GM18505 (cell line): ENCODE data around the gene TIPRL.
A peak's percentile ranks its signal among the peaks of the same experiment; 100 is the strongest.
"Not testable (repeated sequence)": the region's sequence is repeated elsewhere in the genome, so short reads cannot be mapped to it uniquely, and the experiment has no call there.

Source experiments
- ATAC-seq: cut with Tn5 transposase; IDR thresholded peaks from one replicate; pipeline ENCODE4 v1.9.1; 2021; ENCODE audit not compliant: unreplicated experiment
- POLR2A ChIP-seq: IDR thresholded peaks from 4 replicates; pipeline ENCODE4 v1.6.1; 2011; ENCODE audit warnings: borderline replicate concordance; ENCODE audit not compliant: insufficient read depth, insufficient read length; ENCODE audit errors: extremely low read depth

Gene TIPRL

DNA sequence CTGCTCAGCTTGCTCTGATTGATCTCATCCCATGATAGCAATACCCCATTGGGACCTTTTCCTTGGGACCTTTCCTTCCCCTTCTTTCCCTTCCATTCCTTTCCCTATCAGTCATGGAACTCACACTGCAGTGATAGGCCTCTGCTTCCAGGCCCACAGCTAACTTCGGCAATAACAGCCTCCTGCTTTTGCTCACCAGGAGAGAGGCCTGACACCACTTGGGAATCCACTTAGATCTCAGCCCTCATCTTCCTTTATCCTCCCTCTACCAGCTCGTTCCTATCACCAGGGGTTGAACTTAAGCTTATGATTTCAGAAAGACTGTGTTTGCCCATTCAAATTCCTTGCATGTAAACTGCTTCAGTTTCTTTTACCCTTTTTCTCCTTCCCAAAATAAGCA is 11.0 kb upstream of the TIPRL start:
- no peak for ATAC-seq
- TF ChIP-seq POLR2A = no peak

DNA sequence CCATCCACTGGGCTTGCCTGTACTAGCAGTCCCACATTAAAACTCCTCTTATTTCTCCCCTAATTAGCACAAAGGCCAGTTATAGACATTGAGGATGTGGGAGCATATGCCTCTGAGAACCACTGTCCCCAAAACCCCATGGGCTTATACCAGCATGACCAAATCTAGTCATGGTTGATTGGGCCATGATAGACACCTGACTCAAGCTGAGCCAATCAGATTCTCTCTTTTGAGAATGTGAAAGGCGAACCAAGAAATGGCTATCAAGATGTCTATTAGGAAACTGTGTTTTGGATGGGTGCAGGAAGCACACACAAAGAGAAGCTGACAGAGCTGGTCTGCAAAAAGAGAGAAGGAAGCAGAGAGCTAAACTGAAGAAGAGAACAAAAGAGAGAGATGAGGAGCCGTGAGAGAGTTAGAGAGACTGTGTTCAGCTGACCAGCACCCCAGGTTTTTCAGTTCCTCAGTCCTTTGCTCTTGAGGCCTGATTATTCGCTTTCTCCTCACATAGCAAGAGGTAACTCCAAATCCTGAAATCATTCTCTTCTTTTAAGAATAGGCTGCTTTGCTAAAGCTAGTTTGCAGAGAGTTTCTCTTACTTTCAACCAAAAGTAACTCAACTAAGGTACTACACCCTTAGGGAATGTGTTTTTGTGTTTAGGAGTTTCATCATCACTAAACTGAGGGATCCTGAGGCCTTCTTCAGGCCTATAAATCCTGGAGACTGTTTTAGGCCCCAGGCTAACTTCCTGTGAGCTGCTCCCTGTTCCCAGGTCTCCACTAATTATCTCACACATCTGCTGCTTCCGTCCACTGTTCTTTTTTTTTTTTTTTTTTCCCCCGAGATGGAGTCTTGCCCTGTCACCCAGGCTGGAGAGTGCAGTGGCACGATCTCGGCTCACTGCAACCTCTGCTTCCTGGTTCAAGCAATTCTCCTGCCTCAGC is 7.9 kb upstream of the TIPRL start:
- TF ChIP-seq POLR2A = no peak
- no peak for ATAC-seq

DNA sequence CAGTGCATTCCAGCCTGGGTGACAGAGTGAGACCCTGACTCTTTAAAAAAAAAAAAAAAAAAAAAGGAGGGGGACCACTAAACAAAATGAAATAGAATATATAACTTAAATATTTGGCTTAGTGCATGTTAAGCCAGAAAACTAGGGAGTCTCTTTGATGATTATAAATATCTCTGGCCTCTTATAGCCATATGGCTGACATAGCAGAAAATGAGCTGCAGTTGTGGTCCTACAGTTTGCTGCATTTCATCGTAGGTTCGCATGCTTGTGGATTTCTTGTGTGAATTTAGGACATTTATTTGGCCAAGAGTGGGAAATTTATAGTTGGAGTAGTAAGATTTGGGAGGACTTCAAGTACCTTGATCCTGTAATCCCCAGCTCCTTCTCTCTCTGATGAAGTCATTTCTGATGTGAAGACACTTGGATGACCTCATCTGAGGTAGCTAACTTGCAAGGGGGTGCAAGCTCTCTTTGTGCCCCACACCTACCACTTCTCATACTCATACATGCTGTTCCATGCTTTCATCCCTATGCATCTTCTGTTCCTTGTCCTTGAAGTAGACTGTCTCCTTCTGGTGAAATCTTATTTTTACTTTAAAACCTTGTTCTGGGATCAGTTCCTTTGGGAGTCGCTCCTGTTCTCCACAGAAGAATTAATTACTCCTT is 6.4 kb upstream of the TIPRL start:
- no peak for TF ChIP-seq POLR2A

DNA sequence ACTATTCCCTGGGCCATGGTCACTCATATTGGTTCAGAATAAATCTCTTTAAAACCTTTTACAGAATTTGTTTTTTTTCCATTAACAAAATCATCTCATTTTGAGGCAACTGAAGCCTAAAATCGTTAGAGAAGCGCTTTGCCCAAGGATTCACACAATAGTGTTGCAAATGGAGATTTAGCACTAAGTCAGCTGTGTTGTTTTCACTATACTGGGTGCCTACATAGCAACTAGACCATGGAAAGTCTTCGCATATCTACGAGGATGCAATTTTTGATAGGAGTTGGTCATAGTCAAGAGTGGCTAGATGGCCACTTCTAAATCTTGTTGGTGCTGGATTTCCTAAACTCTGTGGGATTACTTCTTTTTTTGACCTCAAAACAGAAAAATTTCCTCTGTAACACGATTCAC is 530 bp upstream of the TIPRL start:
- no peak for ATAC-seq
- TF ChIP-seq POLR2A = no peak

More for the DNA sequence above, 6.4 kb upstream of the TIPRL start:
- ATAC-seq = no peak

DNA sequence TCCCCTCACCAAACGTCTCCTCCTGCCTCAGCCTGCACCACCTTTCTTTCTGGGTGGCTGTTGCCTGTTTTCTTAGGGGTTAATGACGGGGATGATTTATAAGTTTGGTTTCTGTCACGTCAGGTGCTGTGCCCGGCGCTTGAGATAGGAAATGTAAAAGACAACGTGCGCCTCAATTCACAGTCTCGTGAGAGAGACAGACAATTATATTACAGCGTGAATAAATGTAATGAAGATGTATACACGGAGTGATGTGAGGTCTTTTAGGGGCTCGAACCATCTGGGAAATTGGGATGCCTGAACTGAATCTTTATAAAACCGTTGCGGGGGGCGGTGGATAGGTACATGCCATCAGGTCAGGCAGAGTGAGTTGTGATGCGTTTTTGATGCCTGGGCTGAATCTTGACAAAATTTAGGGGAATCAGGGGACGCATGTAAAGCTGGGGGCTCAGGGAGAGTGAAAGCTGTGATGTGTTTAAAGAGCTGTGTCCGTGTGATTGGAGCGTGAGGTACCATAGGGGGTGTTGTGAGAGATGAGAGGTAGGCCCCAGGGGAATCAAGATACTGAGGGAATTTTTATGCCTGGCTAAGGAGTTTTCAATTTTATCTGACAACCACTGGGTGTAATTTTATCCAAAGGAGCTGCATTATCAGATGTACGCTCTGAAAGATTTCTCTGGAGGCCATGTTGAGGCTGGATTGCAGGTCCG is 831 bp downstream of the TIPRL start:
- ATAC-seq = peak; percentile 4
- no peak for TF ChIP-seq POLR2A

DNA sequence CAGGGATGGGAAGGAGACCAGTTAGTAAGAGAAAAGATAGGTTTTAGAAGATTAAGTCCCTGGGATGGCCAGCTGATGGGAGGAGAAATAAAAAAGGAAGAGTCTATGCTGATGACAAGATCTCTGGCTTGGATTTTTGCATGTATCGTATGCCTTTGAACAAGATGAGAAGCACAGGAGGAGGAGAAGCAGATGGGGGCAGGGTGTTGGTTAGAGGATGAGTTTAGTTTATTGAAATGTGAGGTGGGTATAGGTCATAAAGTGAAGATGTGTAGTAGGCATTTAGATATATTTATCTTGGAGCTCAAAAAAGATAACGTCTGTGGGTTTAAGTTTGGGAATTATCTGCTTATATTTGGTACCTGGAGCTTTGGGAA is 1.4 kb downstream of the TIPRL start:
- ATAC-seq = no peak
- TF ChIP-seq POLR2A = no peak

DNA sequence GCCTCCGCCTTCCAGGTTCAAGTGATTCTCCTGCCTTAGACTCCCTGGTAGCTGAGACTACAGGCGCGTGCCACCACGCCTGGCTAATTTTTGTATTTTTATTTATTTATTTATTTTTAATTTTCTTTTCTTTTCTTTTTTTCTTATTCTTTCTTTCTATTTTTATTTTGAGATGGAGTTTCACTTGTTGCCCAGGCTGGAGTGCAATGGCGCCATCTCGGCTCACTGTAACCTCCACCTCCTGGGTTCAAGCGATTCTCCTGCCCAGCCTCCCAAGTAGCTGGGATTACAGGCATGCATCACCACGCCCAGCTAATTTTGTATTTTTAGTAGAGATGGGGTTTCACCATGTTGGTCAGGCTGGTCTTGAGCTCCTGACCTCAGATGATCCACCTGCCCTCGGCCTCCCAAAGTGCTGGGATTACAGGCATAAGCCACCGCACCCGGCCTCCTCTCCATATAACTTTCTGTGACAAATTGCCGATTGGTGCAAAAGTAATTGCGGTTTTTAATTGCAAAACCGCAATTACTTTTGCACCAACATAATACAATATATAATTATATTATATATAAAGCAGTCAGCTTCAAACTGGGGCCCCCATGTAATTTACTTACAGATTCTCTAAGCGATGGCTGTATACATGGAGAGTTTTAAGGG is 2.4 kb downstream of the TIPRL start:
- not testable (repeated sequence) for ATAC-seq

DNA sequence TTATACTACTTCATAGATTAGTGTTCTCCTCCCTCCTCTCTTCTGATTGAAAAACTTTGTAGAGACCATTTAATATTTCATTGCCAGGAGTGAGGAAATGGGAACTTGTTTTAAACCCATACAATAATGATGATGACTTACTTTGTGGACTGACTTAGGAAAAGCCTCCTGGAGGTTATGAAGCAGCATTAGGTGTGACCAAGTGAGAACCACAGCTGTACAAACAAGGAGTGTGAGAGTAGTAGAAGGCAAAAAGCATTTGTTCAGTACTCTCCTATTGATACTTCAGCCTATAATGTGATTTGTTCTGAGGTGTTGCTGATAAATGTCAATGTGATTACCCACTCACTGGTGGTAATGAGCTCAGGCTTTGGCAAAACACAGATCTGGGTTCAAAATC is 8.4 kb downstream of the TIPRL start:
- TF ChIP-seq POLR2A = no peak
- ATAC-seq = no peak

DNA sequence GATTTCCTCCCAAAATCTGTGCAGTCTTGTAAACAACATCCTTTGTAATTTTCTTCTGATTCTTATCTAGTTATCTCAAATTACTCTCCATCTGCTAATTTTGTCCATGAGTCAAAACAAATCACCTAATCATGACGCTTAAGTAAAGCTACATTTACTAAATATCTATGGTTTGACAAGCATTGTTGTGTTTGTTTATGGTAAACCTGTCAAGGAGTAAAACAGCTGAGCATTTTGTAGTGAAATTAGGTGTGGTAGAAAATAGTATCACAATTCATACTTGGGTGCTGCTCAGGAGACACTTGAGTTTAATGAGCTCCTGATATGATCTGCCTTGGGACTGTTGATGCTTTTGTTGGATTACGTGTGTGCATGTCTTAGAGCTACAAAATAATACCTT is 11.6 kb downstream of the TIPRL start:
- no peak for ATAC-seq
- no peak for TF ChIP-seq POLR2A

DNA sequence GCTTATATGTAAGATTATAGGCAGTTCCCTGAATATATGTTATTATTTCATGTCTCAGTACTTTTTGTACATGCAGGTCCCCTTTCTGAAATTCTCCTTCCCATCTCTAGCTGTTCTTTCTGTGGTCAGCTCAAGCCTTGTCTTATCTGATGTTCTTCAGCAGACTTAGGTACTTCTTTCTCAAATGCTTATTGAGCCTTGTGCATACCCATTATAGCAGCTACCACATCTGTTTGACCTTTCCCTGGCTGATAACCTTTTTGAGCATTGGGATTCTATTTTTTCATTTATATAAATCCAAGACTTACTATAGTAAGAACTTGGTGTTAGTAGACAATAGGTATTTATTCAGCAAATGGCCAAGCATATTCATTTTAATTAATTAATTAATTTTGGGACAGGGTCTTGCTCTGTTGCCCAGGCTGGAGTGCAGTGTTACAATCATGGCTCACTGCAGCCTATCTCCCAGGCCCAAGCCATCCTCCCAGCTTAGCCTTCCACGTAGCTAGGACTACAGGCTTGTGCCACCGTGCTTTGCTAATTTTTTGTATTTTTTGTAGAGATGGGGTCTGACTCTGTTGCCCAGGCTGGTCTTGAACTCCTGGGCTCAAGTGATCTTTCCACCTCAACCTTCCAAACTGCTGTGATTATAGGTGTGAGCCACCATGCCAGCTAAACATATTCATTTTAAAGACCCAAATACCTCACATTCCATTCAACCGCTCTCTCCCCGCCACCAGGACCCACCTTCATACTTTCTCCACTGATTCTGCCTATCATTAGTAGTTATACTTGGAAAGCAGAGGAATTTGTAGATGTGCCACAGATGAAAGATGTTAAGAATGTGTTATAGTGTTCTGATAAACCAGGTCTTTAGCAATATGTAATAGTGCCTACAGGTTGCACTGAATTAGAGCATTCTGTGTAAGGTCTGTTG is 16.7 kb downstream of the TIPRL start:
- no peak for ATAC-seq
- TF ChIP-seq POLR2A = no peak

DNA sequence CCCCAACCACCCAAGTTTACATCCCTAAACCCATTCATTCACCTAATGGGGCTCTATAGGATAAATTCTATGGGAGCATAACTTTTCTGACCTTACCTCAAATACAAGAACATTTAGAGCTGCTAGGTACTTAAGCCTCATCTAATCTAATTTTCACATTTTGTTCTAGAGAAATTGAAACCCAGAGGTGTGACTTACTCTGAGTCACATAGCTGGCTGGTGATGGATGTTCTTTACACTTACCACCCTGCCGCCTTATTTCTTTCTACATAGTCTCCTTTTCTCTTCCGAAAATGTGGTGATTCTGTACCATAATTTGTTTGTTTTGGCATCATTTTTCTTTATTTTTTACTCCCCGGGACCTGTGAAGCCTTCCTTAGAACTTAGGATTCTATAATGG is 20.3 kb downstream of the TIPRL start:
- no peak for ATAC-seq
- TF ChIP-seq POLR2A = no peak

DNA sequence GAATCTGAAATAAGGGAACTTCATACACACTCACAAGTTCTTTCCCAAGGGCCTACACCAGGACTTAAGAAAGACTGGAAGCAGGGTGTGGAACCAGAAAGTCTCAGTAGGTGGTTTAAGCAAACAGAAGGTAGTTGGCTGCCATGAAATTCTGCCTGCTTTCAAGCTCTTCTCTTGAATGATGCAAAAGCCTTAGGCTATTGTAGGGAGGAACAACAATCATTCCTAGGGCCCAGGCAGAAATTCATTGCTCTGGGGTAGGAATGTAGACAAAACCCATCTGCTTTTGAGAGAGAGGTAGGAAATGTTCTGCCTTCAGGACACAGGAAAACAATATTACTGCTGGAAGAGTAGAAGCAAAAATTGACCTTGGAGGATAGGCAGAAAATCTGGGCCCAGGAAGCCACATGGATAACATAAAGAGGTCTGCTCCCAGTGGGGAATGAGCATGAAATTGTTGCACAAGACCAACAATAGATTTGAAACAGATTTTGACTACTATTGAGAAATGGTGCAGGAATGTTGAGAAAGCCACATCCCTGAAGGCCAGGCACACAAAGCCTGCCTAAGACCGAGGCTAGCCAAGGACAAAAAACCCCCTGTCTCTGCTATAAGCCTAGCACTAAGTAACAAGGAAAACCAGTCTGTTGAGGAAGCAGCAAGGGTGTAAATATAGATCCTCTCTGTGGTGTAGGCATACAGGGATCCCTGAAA is 24.3 kb downstream of the TIPRL start:
- no peak for TF ChIP-seq POLR2A
- ATAC-seq = no peak

DNA sequence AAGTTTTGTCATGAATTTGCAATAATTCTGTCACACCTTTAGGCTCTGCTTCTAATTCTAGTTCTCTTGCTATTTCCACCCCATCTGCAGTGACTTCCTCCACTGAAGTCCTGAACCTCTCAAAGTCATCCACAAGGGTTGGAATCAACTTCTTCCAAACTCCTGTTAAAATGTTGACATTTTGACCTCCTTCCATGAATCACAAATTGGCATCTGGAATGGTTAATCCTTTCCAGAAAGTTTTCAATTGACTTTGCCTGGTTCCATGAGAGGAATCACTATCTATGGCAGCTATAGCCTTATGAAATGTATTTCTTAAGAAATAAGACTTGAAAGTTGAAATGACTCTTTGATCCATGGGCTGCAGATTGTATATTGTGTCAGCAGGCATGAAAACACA is 27.3 kb downstream of the TIPRL start:
- no peak for TF ChIP-seq POLR2A
- no peak for ATAC-seq

DNA sequence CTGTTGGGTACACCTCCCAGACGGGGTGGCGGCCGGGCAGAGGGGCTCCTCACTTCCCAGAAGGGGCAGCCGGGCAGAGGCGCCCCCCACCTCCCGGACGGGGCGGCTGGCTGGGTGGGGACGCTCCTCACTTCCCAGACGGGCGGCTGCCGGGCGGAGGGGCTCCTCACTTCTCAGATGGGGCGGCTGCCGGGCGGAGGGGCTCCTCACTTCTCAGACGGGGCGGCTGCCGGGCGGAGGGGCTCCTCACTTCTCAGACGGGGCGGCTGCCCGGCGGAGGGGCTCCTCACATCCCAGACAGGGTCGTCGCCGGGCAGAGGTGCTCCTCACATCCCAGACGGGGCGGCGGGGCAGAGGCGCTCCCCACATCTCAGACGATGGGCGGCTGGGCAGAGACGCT is 28.9 kb downstream of the TIPRL start:
- ATAC-seq = not testable (repeated sequence)
